ENCODE results near the gene IFNA16.
"Not testable (repeated sequence)": the region's sequence is repeated elsewhere in the genome, so short reads cannot be mapped to it uniquely, and the experiment has no call there.

IFNA16 gene

GRCh38 chr9:21217211-21217610, at the start of gene IFNA16:
TSS of gene IFNA16 (minus strand) at chr9:21217311. CDS start at chr9:21217305, 6 bp downstream.
- not testable (repeated sequence) for DNase-seq

DNA sequence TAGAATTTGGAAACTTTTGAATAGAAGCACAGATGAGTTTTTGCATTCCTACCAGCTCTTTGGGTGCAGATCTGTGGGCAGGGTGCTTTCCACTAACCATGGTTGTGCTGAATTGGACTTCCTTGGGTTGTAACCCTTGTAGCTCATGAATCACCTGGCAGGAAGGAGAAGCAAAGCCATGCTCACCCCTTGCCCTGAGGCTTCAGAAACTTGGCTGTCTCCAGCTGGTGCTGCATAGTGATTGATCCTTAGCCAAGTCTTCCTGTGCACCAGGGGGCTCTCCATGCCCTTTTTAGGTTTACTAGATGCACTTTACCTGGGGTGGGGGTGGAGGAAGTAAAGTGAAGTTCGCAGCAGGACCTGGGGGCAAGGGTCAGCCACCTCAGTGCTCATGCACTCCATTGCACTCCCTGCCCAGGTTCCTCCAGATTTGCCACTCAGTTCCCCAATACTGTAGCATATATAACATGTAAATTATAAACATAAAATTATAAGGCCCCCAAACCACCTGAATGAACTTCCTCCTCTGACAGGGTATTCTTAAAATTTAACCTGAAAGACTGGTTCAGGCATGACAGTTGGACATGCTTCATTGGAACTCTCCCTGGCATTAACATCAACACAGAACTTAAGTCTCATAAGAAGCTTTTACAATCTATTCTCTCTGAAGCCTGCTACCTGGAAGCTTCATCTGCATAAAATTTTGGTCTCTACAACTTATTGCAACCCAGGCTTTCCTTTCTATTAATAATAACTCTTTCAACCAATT, 48.5 kb upstream of the IFNA16 start:
- no peak for DNase-seq

- peak; percentile 73 for DNase-seq
Measured at GRCh38 chr9:21255538-21256212, 38.6 kb upstream of the IFNA16 start.

- DNase-seq, result peak; percentile 78
Measured at GRCh38 chr9:21252721-21253547, 35.8 kb upstream of the IFNA16 start.

- no peak for DNase-seq
Measured at GRCh38 chr9:21251638-21252037, 34.5 kb upstream of the IFNA16 start.

DNA sequence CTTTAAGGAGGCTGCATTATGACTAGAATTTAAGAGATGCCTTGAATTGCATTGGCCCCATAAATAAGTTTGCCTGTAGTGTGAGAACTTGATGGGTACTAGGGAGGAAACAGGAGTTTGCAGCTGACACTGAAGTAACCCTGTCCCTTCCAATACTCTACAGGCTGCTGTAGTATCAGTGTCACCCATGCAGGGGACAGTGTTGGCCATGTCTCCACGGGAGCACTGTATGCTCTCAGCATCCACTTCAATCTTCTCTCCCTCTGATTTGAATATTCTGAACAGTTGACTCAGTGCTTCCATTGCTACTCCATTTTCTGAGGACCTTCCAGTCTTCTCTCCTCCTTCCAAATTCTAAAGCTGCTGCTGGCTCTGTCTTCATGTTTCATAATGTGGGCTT, 34.1 kb upstream of the IFNA16 start:
- peak; percentile 4 for DNase-seq

- DNase-seq, result peak; percentile 69
Measured at GRCh38 chr9:21244836-21245235, 27.7 kb upstream of the IFNA16 start.

DNA sequence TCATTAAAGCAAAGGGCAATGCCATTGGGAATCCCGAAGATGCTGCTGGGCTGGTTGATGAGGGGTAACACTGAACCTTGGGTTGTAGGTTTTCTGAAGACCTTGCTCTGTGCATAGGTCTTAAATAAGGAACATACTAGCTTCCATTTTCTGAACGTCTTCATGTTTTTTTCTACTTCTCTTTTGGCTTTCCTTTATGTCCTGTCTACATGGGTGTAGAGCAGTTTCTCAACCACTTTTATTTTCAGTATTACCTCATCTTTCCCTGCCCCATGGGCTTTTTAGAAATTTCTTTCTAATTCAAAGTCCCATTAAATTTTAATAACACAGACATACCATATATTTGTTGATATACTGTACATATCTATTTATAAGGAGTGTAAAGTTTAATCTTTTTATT, 22.8 kb upstream of the IFNA16 start, which contains the start of gene IFNA14:
IFNA14 (minus strand) TSS at position 95 of the 400 bp plus-strand sequence; CDS start at position 25, 70 bp downstream.
- no peak for DNase-seq

- DNase-seq, result not testable (repeated sequence)
Measured at GRCh38 chr9:21236360-21236714, 19.2 kb upstream of the IFNA16 start.

GRCh38 chr9:21235468-21236359, 18.6 kb upstream of the IFNA16 start:
- peak; percentile 81 for DNase-seq

GRCh38 chr9:21234153-21234687, 17.1 kb upstream of the IFNA16 start:
- DNase-seq, result no peak

DNA sequence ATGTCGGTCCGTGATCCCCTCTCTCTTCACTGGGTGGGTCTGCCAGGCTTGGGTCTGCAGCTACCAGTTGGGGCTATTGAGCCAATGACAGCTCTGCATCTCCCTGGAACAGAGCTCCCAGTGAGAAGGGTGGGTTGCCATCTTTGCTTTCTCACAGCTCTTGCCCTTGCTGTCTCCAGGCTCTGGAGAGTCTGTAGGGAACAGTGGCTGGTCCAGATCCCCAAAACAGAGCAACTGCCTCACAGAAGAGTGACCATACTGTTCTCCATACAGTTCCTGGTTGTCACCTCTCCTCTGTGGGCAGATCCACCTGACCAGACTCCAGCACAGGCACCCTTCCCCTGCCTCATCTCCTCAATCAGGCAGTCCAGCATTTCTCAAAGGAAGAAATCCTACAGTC, 16.1 kb upstream of the IFNA16 start:
- DNase-seq, result no peak

DNA sequence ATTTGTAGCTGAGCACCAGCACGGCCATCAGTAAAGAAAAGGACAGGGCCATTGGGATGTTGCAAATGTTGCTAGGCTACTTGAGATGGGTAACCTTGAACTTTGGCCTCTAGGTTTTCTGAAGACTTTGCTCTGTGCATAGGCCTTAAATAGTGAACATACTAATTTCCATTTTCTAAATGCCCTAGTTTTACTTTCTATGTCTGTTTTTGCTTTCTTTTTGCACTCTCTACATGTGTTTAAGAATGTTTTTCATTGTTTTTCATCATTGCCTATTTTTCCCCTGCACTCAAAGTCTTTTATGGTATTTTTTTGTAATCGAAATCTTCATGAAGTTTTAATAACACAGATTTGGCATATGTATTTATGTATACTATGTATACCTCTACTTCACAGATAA, 11.0 kb upstream of the IFNA16 start, which contains the start of gene IFNA17:
IFNA17 (minus strand) TSS at position 101 of the 400 bp plus-strand sequence; CDS start at position 52, 49 bp downstream.
- no peak for DNase-seq

- peak; percentile 58 for DNase-seq
Measured at GRCh38 chr9:21213411-21214326, 3.4 kb downstream of the IFNA16 start.

DNA sequence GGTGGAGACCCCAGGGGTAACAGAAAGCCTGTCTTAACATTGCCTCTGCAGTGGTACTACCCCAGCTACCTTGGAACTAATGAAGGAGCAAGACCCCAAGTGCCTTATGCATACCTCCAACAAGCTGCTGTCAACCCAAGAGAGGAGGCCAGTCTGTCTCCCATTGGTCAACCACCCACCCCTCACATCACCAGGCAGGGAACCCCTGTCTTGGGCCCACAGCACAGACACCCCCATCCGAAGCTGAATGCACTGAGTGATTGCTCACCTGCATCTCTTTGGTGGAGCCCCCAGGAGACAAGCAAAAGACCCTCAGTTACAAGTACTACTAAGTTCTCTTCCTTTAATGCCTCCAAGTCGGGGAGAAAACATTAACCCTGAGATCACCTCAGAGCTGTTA, 5.0 kb downstream of the IFNA16 start:
- DNase-seq, result not testable (repeated sequence)

- not testable (repeated sequence) for DNase-seq
Measured at GRCh38 chr9:21210782-21211181, 6.3 kb downstream of the IFNA16 start.

GRCh38 chr9:21210311-21210710, 6.8 kb downstream of the IFNA16 start:
- DNase-seq, result no peak

DNA sequence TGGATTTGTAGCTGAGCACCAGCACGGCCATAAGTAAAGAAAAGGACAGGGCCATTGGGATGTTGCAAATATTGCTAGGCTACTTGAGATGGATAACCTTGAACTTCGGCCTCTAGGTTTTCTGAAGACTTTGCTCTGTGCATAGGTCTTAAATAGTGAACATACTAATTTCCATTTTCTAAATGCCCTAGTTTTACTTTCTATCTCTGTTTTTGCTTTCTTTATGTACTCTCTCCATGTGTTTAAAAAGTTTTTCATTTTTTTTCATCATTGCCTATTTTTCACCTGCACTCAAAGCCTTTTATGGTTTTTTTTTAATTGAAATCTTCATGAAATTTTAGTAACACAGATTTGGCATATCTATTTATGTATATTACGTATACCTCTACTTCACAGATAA, 10.1 kb downstream of the IFNA16 start, which contains the start of gene IFNA10:
IFNA10 (minus strand) TSS at position 101 of the 400 bp plus-strand sequence; CDS start at position 55, 46 bp downstream.
- not testable (repeated sequence) for DNase-seq

GRCh38 chr9:21205204-21205603, 11.9 kb downstream of the IFNA16 start:
- DNase-seq, result peak; percentile 4

GRCh38 chr9:21202105-21202504, 15.0 kb downstream of the IFNA16 start, which contains the start of gene IFNA7:
TSS of gene IFNA7 (minus strand) at chr9:21202205. CDS start at chr9:21202165, 40 bp downstream.
- not testable (repeated sequence) for DNase-seq
